Tibial artery (tissue), 4 donors: ENCODE measurements around the gene RAD54L.

Experiments
- DNase-seq, 2 donors: peaks; one replicate each; pipeline ENCODE4 v3.0.0-alpha.2; 2019
- H3K27ac ChIP-seq, 2 donors: fragments of 200-600 bp; sonication (generic) in 1 of 2; 1 replicate in 1 of 2; 2 replicates in 1 of 2; pipeline ENCODE4 v1.5.1; 2018 to 2019; ENCODE audit warnings: mild to moderate bottlenecking in 1 of 2
- H3K27me3 ChIP-seq, 2 donors: fragments of 200-600 bp; sonication (generic) in 1 of 2; one replicate each; pipeline versions ENCODE4 v1.5.1 to v1.6.0; 2016 to 2019
- H3K36me3 ChIP-seq, 3 donors: fragments of 200-600 bp; sonication (generic) in 2 of 3; one replicate each; pipeline ENCODE4 v1.5.1; 2016 to 2019; ENCODE audit warnings: mild to moderate bottlenecking in 2 of 3
- H3K4me1 ChIP-seq, 4 donors: fragments of 200-600 bp; sonication (generic) in 2 of 4; 1 replicate in 3 of 4; 2 replicates in 1 of 4; pipeline ENCODE4 v1.5.1; 2016 to 2019
- H3K4me3 ChIP-seq, 2 donors: fragments of 200-600 bp; sonication (generic) in 1 of 2; 1 replicate in 1 of 2; 2 replicates in 1 of 2; pipeline ENCODE4 v1.5.1; 2018 to 2019; ENCODE audit warnings: mild to moderate bottlenecking in 2 of 2
- H3K9me3 ChIP-seq, 3 donors: fragments of 200-600 bp; sonication (generic) in 1 of 3; one replicate each; pipeline ENCODE4 v1.5.1; 2016 to 2019
- intact Hi-C: fragments of 100-400 bp; cut with DNase I; formaldehyde crosslinking; loops from one replicate; pipeline ENCODE4 v1.15.0; 2023; ENCODE audit warnings: low total_unique reads
- TF ChIP-seq, protein P1 (sequence below), 2 experiments: fragments of 200-600 bp in 1 of 2; fragments of 450-650 bp in 1 of 2; IDR thresholded peaks; one replicate each; pipeline ENCODE4 v1.5.1; 2017 to 2019; ENCODE audit warnings: antibody characterized with exemption in 2 of 2, mild to moderate bottlenecking in 1 of 2, moderate library complexity in 1 of 2

Gene RAD54L

DNA sequence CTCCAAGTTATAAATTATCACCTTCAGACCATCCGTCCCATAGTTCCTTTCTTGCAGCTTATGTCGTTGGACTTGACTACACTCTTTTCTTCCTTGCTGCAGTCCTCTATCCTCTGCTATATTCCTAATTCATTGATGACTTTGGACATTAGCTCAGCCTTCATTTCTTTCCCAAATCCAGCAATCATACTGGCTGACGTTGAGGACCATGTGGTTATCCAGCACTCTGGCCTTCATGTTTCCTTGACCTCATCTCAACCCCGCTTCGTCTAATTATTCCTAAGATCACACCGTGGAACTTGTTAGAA lies 27.4 kb downstream of the RAD54L start:
- DNase-seq = no peak
- peaks cover 5 to 27% (median 27%) of the 10 kb centered on the region in 3 donors for H3K36me3 ChIP-seq

GRCh38 chr1:46277658-46278373 lies 30.3 kb downstream of the RAD54L start:
- H3K9me3 ChIP-seq = no peaks in the 10 kb centered on the region

More for the DNA sequence above, 27.4 kb downstream of the RAD54L start:
- TF ChIP-seq, protein P1, sequence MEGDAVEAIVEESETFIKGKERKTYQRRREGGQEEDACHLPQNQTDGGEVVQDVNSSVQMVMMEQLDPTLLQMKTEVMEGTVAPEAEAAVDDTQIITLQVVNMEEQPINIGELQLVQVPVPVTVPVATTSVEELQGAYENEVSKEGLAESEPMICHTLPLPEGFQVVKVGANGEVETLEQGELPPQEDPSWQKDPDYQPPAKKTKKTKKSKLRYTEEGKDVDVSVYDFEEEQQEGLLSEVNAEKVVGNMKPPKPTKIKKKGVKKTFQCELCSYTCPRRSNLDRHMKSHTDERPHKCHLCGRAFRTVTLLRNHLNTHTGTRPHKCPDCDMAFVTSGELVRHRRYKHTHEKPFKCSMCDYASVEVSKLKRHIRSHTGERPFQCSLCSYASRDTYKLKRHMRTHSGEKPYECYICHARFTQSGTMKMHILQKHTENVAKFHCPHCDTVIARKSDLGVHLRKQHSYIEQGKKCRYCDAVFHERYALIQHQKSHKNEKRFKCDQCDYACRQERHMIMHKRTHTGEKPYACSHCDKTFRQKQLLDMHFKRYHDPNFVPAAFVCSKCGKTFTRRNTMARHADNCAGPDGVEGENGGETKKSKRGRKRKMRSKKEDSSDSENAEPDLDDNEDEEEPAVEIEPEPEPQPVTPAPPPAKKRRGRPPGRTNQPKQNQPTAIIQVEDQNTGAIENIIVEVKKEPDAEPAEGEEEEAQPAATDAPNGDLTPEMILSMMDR (IDR thresholded peaks at IDR 0.05) = no peak
- Histone ChIP-seq H3K9me3 (no peaks in the 10 kb centered on the region), H3K4me3 (no peak overlapping the region), H3K27ac (no peak overlapping the region), H3K27me3 (no peaks in the 10 kb centered on the region), H3K4me1 (no peaks in the 10 kb centered on the region)
- intact Hi-C loops = no loop called here

DNA sequence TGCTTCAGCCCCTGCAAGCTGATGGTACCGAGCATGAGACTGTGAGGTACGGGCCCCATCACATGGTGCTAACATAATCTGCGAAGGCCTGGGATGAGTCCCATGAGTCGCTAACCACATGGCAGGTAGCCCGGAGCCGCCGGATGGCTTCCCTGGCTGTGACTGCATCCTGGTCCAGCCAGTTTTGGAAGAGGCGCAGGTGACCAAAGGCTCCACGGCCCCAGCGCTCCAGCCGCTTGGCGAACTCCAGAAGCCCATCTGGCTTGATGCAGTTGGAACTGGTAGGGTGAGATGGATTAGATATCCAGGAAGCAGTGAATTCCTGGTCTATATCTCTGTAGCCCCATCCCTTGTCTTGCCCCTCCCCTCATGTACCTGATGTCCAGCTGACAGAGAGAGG lies 31.2 kb downstream of the RAD54L start:
- Histone ChIP-seq H3K4me1 (no peaks in the 10 kb centered on the region), H3K36me3 (peaks cover 23 to 65% (median 64%) of the 10 kb centered on the region in 3 donors), H3K9me3 (no peaks in the 10 kb centered on the region), H3K27ac (no peak overlapping the region), H3K4me3 (no peak overlapping the region), H3K27me3 (no peaks in the 10 kb centered on the region)
- DNase-seq = no peak
- TF ChIP-seq, protein P1 (IDR thresholded peaks at IDR 0.05) = no peak
- intact Hi-C loops = no loop called here

More at GRCh38 chr1:46277658-46278373, 30.3 kb downstream of the RAD54L start:
- Histone ChIP-seq H3K27me3 (no peaks in the 10 kb centered on the region), H3K4me3 (no peak overlapping the region), H3K4me1 (no peaks in the 10 kb centered on the region), H3K27ac (no peak overlapping the region), H3K36me3 (peaks cover 23 to 55% (median 54%) of the 10 kb centered on the region in 3 donors)
- intact Hi-C loops = no loop called here
- no peak for DNase-seq
- TF ChIP-seq, protein P1 (IDR thresholded peaks at IDR 0.05) = no peak

DNA sequence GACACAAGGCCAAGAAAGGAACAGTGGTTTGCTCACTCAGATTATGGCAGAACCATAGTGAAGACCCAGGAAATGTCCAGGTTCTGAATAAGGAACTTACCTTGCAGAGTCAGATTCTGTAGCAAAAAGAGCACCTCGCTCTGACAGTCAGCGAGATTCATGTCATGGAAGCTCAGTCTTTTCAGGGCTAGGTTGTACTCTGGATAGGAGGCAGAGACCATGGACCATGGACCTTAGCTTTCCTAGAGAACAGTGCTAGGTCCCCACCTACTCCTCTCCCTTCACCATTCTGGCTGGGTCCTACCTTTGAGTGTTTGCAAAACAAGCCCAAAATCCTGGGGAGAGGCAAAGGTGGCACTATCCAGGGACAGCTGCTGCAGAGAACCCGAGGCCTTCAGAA lies 32.5 kb downstream of the RAD54L start:
- TF ChIP-seq, protein P1 (IDR thresholded peaks at IDR 0.05) = no peak
- Histone ChIP-seq H3K4me3 (no peak overlapping the region), H3K9me3 (no peaks in the 10 kb centered on the region), H3K36me3 (peaks cover 34 to 78% (median 75%) of the 10 kb centered on the region in 3 donors), H3K27me3 (no peaks in the 10 kb centered on the region), H3K27ac (no peak overlapping the region), H3K4me1 (no peaks in the 10 kb centered on the region)
- intact Hi-C loops = no loop called here
- DNase-seq = no peak

- no peaks in the 10 kb centered on the region for H3K27me3 ChIP-seq
- intact Hi-C loops = no loop called here
- no peaks in the 10 kb centered on the region for H3K9me3 ChIP-seq
- no peak overlapping the region for H3K4me3 ChIP-seq
- TF ChIP-seq, protein P1 (IDR thresholded peaks at IDR 0.05) = no peak
- H3K4me1 ChIP-seq = no peaks in the 10 kb centered on the region
- DNase-seq = no peak
- peaks cover 43 to 87% (median 85%) of the 10 kb centered on the region in 3 donors for H3K36me3 ChIP-seq
- H3K27ac ChIP-seq = no peak overlapping the region
Observed at GRCh38 chr1:46281021-46281420, 33.5 kb downstream of the RAD54L start.
